CD4-positive, alpha-beta T cell treated with Interleukin-17A for 1 hour (primary cell): Measurements from ENCODE around the gene COLGALT1.

Experiments
- DNase-seq: peaks from one replicate; pipeline ENCODE4 v3.0.0-alpha.2; 2020

COLGALT1 gene

DNA sequence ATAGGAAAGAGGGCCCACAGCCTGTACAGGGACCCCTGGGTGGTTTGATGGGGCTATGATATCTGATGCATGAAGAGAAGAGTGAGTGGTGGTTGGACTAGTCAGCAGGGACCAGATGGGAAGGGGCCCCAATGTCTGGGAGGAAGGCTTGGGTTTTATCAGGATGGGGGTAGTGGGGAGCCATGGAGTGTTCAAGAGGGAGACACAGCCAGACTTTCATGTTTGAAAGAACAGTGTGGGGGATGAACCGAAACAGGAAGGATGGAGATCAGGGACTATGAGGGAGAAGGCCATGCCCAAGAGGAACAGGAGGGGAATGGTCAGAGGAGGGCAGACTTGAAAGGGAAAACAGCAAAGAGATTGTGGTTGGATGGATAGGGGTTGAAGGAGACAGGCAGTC is 69.6 kb downstream of the COLGALT1 start:
- no peak for DNase-seq

- no peak for DNase-seq
Observed at GRCh38 chr19:17625980-17626379, 70.5 kb downstream of the COLGALT1 start.

DNA sequence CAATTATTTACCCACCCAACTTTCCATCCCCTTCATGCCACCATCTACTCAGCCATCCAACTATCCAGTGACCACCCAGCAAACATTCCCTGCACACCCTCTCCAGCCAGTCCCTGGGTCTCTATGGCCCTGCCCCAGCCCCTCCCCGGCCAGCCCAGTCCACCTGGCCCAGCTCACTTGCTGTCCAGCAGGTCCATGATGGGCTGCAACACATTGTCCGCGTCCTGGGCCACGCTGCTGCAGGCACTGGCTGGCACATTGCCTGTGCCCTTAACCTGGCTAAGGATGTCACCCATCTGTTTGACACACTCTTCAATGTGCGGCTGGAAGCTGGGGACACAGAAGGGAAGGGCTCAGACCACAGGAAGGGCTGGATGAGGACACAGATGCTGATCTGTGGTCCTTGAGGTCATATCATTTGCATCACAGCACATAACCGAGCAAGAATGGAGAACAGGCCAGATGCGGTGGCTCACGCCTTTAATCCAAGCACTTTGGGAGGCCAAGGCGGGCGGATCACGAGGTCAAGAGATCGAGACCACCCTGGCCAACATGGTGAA is 71.1 kb downstream of the COLGALT1 start:
- no peak for DNase-seq

- DNase-seq: no peak
Observed at GRCh38 chr19:17627161-17627560, 71.7 kb downstream of the COLGALT1 start.

- DNase-seq: no peak
Observed at GRCh38 chr19:17627921-17628320, 72.5 kb downstream of the COLGALT1 start.

DNA sequence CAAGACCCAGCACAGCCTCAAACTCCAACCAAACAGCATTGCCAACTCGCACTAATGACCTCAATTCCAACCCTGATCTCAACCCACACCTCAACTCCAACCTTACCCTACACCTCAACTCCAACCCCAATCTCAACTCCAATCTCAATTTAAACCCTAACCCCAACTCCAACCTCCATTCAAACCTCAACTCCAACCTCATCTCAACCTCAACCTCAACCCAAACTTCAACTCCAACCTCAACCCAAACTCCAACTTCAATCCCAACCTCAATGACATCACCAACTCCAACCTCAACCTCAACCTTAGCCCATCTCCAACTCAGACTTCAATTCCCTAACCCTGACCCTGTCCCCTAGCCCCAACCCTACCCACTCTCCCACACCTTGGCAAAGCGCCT is 74.3 kb downstream of the COLGALT1 start:
- no peak for DNase-seq

DNA sequence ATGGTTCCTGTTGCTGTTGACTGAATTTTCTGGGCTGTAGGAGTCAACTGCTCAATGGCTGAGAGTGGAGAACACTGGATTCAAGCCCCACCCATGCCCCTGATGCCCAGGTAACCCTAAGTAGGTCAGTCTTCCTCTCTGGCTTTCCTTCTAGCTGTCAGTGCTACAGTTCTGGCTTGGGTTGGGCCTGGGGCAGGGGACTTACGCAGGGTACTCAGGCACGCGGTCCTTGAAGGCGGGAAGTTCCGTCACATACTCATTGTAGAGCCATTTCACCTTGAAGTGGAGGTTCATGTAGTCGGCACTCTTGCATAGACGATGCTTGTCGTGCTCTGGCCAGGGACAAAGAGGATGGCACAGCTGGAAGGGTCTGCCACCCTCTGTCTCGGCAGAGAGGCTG is 77.1 kb downstream of the COLGALT1 start:
- DNase-seq: no peak
